MM.1S (cell line): ENCODE results near the gene AKAP13.

Experiments
- DNase-seq: peaks from one replicate; pipeline ENCODE4 v3.0.0-alpha.2; 2015
- H2AFZ ChIP-seq: fragments of 300-600 bp; sonication (generic); 2 replicates; pipeline ENCODE4 v1.6.0; 2016; ENCODE audit warnings: antibody characterized with exemption, low read length
- H3F3A ChIP-seq: fragments of 300-600 bp; sonication (generic); 2 replicates; pipeline ENCODE4 v1.6.1; 2016; ENCODE audit warnings: mild to moderate bottlenecking, antibody characterized with exemption, low read length, moderate library complexity, mixed read lengths; ENCODE audit not compliant: insufficient read depth
- H3K27ac ChIP-seq: fragments of 300-600 bp; sonication (generic); 2 replicates; pipeline ENCODE4 v1.5.1; 2016; ENCODE audit warnings: mild to moderate bottlenecking, low read length
- H3K27me3 ChIP-seq: fragments of 300-600 bp; sonication (generic); replicated peaks from 2 replicates; pipeline ENCODE4 v1.6.0; 2016; ENCODE audit warnings: low read length; ENCODE audit not compliant: insufficient read depth
- H3K36me3 ChIP-seq: fragments of 300-600 bp; sonication (generic); replicated peaks from 2 replicates; pipeline ENCODE4 v1.6.1; 2016; ENCODE audit warnings: mild to moderate bottlenecking, low read length, mixed read lengths; ENCODE audit not compliant: insufficient read depth
- H3K4me1 ChIP-seq: fragments of 300-600 bp; sonication (generic); 2 replicates; pipeline ENCODE4 v1.6.1; 2016; ENCODE audit warnings: low read length, mixed read lengths
- H3K4me2 ChIP-seq: fragments of 300-600 bp; sonication (generic); 2 replicates; pipeline ENCODE4 v1.6.0; 2016; ENCODE audit warnings: low read depth, low read length
- H3K4me3 ChIP-seq: fragments of 300-600 bp; sonication (generic); 2 replicates; pipeline ENCODE4 v1.5.1; 2016; ENCODE audit warnings: low read length, mixed read lengths
- H3K79me2 ChIP-seq: fragments of 300-600 bp; sonication (generic); 2 replicates; pipeline ENCODE4 v1.6.1; 2016; ENCODE audit warnings: mixed run types, low read length, mixed read lengths
- H3K9ac ChIP-seq: fragments of 300-600 bp; sonication (generic); 2 replicates; pipeline ENCODE4 v1.6.1; 2016; ENCODE audit warnings: low read length, mixed read lengths
- H3K9me2 ChIP-seq: fragments of 300-600 bp; sonication (generic); replicated peaks from 2 replicates; pipeline ENCODE4 v1.6.1; 2016; ENCODE audit warnings: mild to moderate bottlenecking, low read length, mixed read lengths; ENCODE audit not compliant: insufficient read depth
- H3K9me3 ChIP-seq: fragments of 300-600 bp; sonication (generic); replicated peaks from 2 replicates; pipeline ENCODE4 v1.6.1; 2016; ENCODE audit warnings: mild to moderate bottlenecking, low read length, mixed read lengths; ENCODE audit not compliant: insufficient read depth
- H4K20me1 ChIP-seq: fragments of 300-600 bp; sonication (generic); 2 replicates; pipeline ENCODE4 v1.6.1; 2016; ENCODE audit warnings: mild to moderate bottlenecking, low read length, moderate library complexity, mixed read lengths; ENCODE audit not compliant: insufficient read depth
- EZH2 ChIP-seq: fragments of 300-600 bp; sonication (generic); optimal IDR thresholded peaks from 2 replicates; pipeline ENCODE3; 2017; ENCODE audit warnings: low read depth, mild to moderate bottlenecking, antibody characterized with exemption, low read length, mixed read lengths
- EZH2phosphoT487 ChIP-seq: fragments of 300-600 bp; sonication (generic); IDR thresholded peaks from 2 replicates; pipeline ENCODE4 v1.6.1; 2018; ENCODE audit warnings: antibody characterized with exemption, low read length
- TF ChIP-seq, protein P1 (sequence below): fragments of 300-600 bp; sonication (generic); IDR thresholded peaks from 2 replicates; pipeline ENCODE4 v1.5.1; 2016; ENCODE audit warnings: antibody characterized with exemption, low read length, mixed read lengths

Gene AKAP13

DNA sequence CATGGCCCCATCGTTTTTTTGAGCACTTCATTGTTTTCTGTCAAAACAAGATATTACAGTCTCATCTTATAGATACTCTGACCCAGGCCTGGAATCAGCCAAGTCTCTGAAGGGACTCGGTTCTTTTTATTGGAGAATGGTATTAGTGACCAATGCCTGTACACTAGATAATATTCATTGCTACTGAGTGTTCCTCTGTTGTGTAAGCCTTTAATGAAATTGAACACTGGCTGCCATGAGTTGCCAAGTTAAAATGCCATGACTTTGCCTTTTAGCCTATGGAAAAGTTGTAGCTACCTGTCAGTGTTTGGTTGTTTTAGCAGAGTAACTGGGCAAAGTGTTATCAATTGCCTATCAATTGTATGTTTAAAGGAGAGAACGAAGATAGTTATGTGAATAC lies 134.0 kb downstream of the AKAP13 start:
- DNase-seq, result no peak
- no peaks in the 10 kb centered on the region for H4K20me1 ChIP-seq
- no peak overlapping the region for H3K4me2 ChIP-seq
- no peaks in the 10 kb centered on the region for H3F3A ChIP-seq
- no peaks in the 10 kb centered on the region for H3K9me2 ChIP-seq
- no peak overlapping the region for H2AFZ ChIP-seq
- TF ChIP-seq EZH2 (no peak), EZH2phosphoT487 (no peak)
- TF ChIP-seq, protein P1, sequence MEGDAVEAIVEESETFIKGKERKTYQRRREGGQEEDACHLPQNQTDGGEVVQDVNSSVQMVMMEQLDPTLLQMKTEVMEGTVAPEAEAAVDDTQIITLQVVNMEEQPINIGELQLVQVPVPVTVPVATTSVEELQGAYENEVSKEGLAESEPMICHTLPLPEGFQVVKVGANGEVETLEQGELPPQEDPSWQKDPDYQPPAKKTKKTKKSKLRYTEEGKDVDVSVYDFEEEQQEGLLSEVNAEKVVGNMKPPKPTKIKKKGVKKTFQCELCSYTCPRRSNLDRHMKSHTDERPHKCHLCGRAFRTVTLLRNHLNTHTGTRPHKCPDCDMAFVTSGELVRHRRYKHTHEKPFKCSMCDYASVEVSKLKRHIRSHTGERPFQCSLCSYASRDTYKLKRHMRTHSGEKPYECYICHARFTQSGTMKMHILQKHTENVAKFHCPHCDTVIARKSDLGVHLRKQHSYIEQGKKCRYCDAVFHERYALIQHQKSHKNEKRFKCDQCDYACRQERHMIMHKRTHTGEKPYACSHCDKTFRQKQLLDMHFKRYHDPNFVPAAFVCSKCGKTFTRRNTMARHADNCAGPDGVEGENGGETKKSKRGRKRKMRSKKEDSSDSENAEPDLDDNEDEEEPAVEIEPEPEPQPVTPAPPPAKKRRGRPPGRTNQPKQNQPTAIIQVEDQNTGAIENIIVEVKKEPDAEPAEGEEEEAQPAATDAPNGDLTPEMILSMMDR, result no peak
- H3K9ac ChIP-seq, result no peak overlapping the region
- no peak overlapping the region for H3K4me3 ChIP-seq
- no peaks in the 10 kb centered on the region for H3K36me3 ChIP-seq
- H3K9me3 ChIP-seq, result no peaks in the 10 kb centered on the region
- H3K27ac ChIP-seq, result no peak overlapping the region
- H3K79me2 ChIP-seq, result no peaks in the 10 kb centered on the region
- no peaks in the 10 kb centered on the region for H3K27me3 ChIP-seq
- H3K4me1 ChIP-seq, result no peaks in the 10 kb centered on the region

DNA sequence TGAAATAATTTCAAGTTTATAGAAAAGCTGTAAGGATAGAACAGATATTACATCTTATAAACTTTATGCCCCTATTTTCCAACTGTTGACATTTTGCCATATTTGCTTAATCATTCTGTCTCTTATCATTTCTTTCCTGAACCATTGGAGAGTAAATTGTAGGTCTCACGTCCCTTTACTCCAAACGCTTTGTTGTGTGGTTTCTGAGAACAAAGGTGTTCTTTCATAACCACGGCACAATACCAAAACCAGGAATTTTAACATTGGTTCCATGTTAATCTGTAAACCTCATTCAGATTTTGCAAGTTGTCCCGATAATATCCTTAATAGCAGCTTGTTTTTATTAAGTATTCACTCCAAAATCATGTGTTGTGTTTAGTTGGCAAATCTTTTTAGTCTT lies 134.8 kb downstream of the AKAP13 start:
- no peak for DNase-seq
- Histone ChIP-seq H3K27me3 (no peaks in the 10 kb centered on the region), H3K9me2 (no peaks in the 10 kb centered on the region), H4K20me1 (no peaks in the 10 kb centered on the region), H3F3A (no peaks in the 10 kb centered on the region), H2AFZ (no peak overlapping the region), H3K9ac (no peak overlapping the region), H3K4me3 (no peak overlapping the region), H3K27ac (no peak overlapping the region), H3K4me2 (no peak overlapping the region), H3K79me2 (no peaks in the 10 kb centered on the region), H3K36me3 (no peaks in the 10 kb centered on the region), H3K4me1 (no peaks in the 10 kb centered on the region), H3K9me3 (no peaks in the 10 kb centered on the region)
- TF ChIP-seq, protein P1, result no peak
- TF ChIP-seq EZH2 (no peak), EZH2phosphoT487 (no peak)

DNA sequence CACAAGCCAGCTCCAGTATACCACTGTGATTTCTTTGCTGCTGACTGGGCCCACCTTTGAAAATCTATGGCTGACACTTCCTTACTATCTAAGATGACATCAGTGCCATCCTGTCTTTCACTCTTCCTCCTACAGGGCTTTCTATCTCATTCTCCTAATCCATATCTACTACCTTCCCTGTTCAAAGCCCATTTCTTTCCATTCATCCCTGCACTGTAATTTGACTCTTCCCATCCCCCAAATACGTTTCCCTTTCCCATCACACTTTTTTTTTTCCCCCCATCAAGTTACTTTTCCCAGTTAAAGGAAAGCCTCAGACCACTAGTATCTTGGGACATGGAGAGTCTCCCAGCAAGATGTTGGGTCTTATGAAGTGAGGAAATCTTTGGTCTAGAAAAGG lies 136.7 kb downstream of the AKAP13 start:
- H3K4me1 ChIP-seq, result no peaks in the 10 kb centered on the region
- H4K20me1 ChIP-seq, result no peaks in the 10 kb centered on the region
- no peak overlapping the region for H3K4me3 ChIP-seq
- no peaks in the 10 kb centered on the region for H3K9me2 ChIP-seq
- DNase-seq, result no peak
- no peak overlapping the region for H2AFZ ChIP-seq
- H3K79me2 ChIP-seq, result no peaks in the 10 kb centered on the region
- H3K9ac ChIP-seq, result no peak overlapping the region
- TF ChIP-seq EZH2phosphoT487, result no peak
- TF ChIP-seq, protein P1, result no peak
- TF ChIP-seq EZH2, result no peak
- no peaks in the 10 kb centered on the region for H3K36me3 ChIP-seq
- H3K27ac ChIP-seq, result no peak overlapping the region
- no peaks in the 10 kb centered on the region for H3K27me3 ChIP-seq
- no peaks in the 10 kb centered on the region for H3K9me3 ChIP-seq
- H3F3A ChIP-seq, result no peaks in the 10 kb centered on the region
- H3K4me2 ChIP-seq, result no peak overlapping the region
